IMR-90 (cell line): Measurements from ENCODE around the gene PXYLP1. TPM values are rescaled to one million over a fixed set of nuclear protein-coding genes. Genes with fewer than 3 reads are reported as not detected.
A peak's percentile ranks its signal among the peaks of the same experiment; 100 is the strongest.

Source experiments
- ATAC-seq: fragments of 200-7000 bp; cut with Tn5 transposase; 2 replicates; pipeline ENCODE4 v1.9.1; 2020; ENCODE audit warnings: low read depth, mild to moderate bottlenecking, moderate library complexity
- BruUV-seq: library from RNA; stranded (reverse); fragments of 400-500 nt; replicated peaks from 2 replicates; lab custom pipeline; 2021; lab: Mats Ljungman, UMichigan
- CTCF ChIA-PET: fragments of 300-600 bp; formaldehyde crosslinking; extraction: SDS; loops from one replicate; lab custom pipeline; 2021; ENCODE audit warnings: antibody characterized with exemption; lab: Yijun Ruan, JAX
- POLR2A ChIA-PET: fragments of 300-600 bp; sonication (Branson Sonifier 250); formaldehyde crosslinking; loops from one replicate; lab custom pipeline; 2022; ENCODE audit warnings: antibody characterized with exemption; ENCODE audit not compliant: unreplicated experiment; lab: Charles Lee
- DNase-seq: peaks from one replicate; pipeline ENCODE4 v3.0.0; 2013
- H2AFZ ChIP-seq: replicated peaks from 2 replicates; pipeline ENCODE3; 2013; ENCODE audit warnings: low read length, mild to moderate bottlenecking; ENCODE audit not compliant: poor library complexity
- H2AK5ac ChIP-seq: 2 replicates; pipeline ENCODE4 v1.6.1; 2013; ENCODE audit warnings: low read depth, low read length, inconsistent platforms
- H2AK9ac ChIP-seq: replicated peaks from 2 replicates; pipeline ENCODE3; 2013; ENCODE audit warnings: mild to moderate bottlenecking, low read depth, low read length, moderate library complexity; ENCODE audit not compliant: poor library complexity
- H2BK120ac ChIP-seq: 2 replicates; pipeline ENCODE4 v1.6.1; 2013; ENCODE audit warnings: low read depth, low read length, inconsistent platforms
- H2BK15ac ChIP-seq: 3 replicates; pipeline ENCODE4 v1.6.1; 2013; ENCODE audit warnings: low read depth, low read length, inconsistent platforms
- H2BK20ac ChIP-seq: 2 replicates; pipeline ENCODE4 v1.6.1; 2013; ENCODE audit warnings: low read depth, mild to moderate bottlenecking, inconsistent platforms, low read length, moderate library complexity
- H2BK5ac ChIP-seq: 2 replicates; pipeline ENCODE4 v1.6.1; 2013; ENCODE audit warnings: mild to moderate bottlenecking, low read depth, low read length, inconsistent platforms; ENCODE audit not compliant: poor library complexity, severe bottlenecking
- H3K14ac ChIP-seq: replicated peaks from 2 replicates; pipeline ENCODE4 v1.6.1; 2013; ENCODE audit warnings: low read depth, low read length, inconsistent platforms
- H3K18ac ChIP-seq: 2 replicates; pipeline ENCODE4 v1.6.1; 2013; ENCODE audit warnings: low read depth, low read length, control low read depth
- H3K23ac ChIP-seq: 2 replicates; pipeline ENCODE4 v1.6.1; 2013; ENCODE audit warnings: low read depth, low read length, inconsistent platforms
- H3K27ac ChIP-seq: 2 replicates; pipeline ENCODE4 v1.5.1; 2013; ENCODE audit warnings: mild to moderate bottlenecking, control low read depth, low read length; ENCODE audit not compliant: insufficient read depth
- H3K27me3 ChIP-seq: 2 replicates; pipeline ENCODE4 v1.6.1; 2013; ENCODE audit warnings: low read length; ENCODE audit not compliant: control insufficient read depth, insufficient read depth
- H3K36me3 ChIP-seq: 2 replicates; pipeline ENCODE4 v1.6.1; 2013; ENCODE audit warnings: low read length, mixed read lengths; ENCODE audit not compliant: control insufficient read depth, insufficient read depth
- H3K4ac ChIP-seq: 2 replicates; pipeline ENCODE4 v1.6.1; 2013; ENCODE audit warnings: low read depth, low read length, inconsistent platforms
- H3K4me1 ChIP-seq: 2 replicates; pipeline ENCODE4 v1.6.1; 2013; ENCODE audit warnings: low read length, mixed read lengths; ENCODE audit not compliant: control insufficient read depth, insufficient read depth
- H3K4me2 ChIP-seq: 2 replicates; pipeline ENCODE4 v1.6.1; 2013; ENCODE audit warnings: low read depth, mild to moderate bottlenecking, control low read depth, low read length, moderate library complexity
- H3K4me3 ChIP-seq: 2 replicates; pipeline ENCODE4 v1.5.1; 2013; ENCODE audit warnings: low read depth, mild to moderate bottlenecking, control low read depth, low read length, moderate library complexity; ENCODE audit not compliant: insufficient read depth
- H3K56ac ChIP-seq: 2 replicates; pipeline ENCODE4 v1.6.1; 2013; ENCODE audit warnings: low read length, inconsistent platforms; ENCODE audit not compliant: insufficient read depth; ENCODE audit errors: extremely low read depth
- H3K79me1 ChIP-seq, 2 experiments: 2 replicates each; pipeline ENCODE4 v1.6.1; 2013; ENCODE audit warnings: low read length in 2 of 2, inconsistent platforms in 1 of 2, low read depth in 1 of 2
- H3K9ac ChIP-seq: 2 replicates; pipeline ENCODE4 v1.6.1; 2013; ENCODE audit warnings: low read depth, low read length, control low read depth
- H3K9me1 ChIP-seq: 2 replicates; pipeline ENCODE4 v1.6.1; 2013; ENCODE audit warnings: low read length, inconsistent platforms; ENCODE audit not compliant: insufficient read depth
- H3K9me3 ChIP-seq: 2 replicates; pipeline ENCODE4 v1.6.1; 2013; ENCODE audit warnings: low read length; ENCODE audit not compliant: control insufficient read depth, insufficient read depth
- H4K20me1 ChIP-seq: 2 replicates; pipeline ENCODE4 v1.6.1; 2013; ENCODE audit warnings: low read length, inconsistent platforms; ENCODE audit not compliant: insufficient read depth
- H4K5ac ChIP-seq: 2 replicates; pipeline ENCODE4 v1.6.1; 2013; ENCODE audit warnings: mild to moderate bottlenecking, low read depth, low read length, control low read depth
- H4K8ac ChIP-seq, 2 experiments: 2 replicates each; pipeline ENCODE4 v1.6.1; 2013; ENCODE audit warnings: low read depth in 2 of 2, low read length in 2 of 2, control low read depth in 1 of 2, inconsistent platforms in 1 of 2
- H4K91ac ChIP-seq: 2 replicates; pipeline ENCODE4 v1.6.1; 2013; ENCODE audit warnings: low read depth, low read length, inconsistent platforms; ENCODE audit not compliant: insufficient read depth
- BHLHE40 ChIP-seq: fragments of 150-350 bp; IDR thresholded peaks from 2 replicates; pipeline ENCODE4 v1.6.1; 2016; ENCODE audit warnings: mild to moderate bottlenecking, low read depth, low read length
- CEBPB ChIP-seq: IDR thresholded peaks from 2 replicates; pipeline ENCODE4 v1.6.1; 2012; ENCODE audit warnings: low read depth, low read length, improper control_type of control experiment
- FOS ChIP-seq: fragments of 150-350 bp; IDR thresholded peaks from 2 replicates; pipeline ENCODE4 v1.6.1; 2016; ENCODE audit warnings: low read depth, low read length
- MAZ ChIP-seq: IDR thresholded peaks from 2 replicates; pipeline ENCODE4 v1.6.1; 2012; ENCODE audit warnings: low read depth, mild to moderate bottlenecking, low read length, improper control_type of control experiment, moderate library complexity, borderline replicate concordance
- RFX5 ChIP-seq: IDR thresholded peaks from 2 replicates; pipeline ENCODE4 v1.8.0; 2012; ENCODE audit warnings: low read depth, mild to moderate bottlenecking, low read length, moderate library complexity
- WGBS, 2 experiments: methylation state at CpG; one replicate each; pipeline versions ENCODE4 v1.1.5 to v1.1.7; 2013; ENCODE audit warnings: missing lambda C conversion rate in 2 of 2; ENCODE audit not compliant: insufficient read length in 1 of 2; ENCODE audit errors: extremely low coverage in 2 of 2; 5-methylcytosine and 5-hydroxymethylcytosine counted together
- dilution Hi-C: fragments of 300-500 bp; cut with HindIII; formaldehyde crosslinking; loops from one replicate; pipeline ENCODE4 v1.14.3; 2018; ENCODE audit warnings: low sequenced_read_pairs; ENCODE audit not compliant: unreplicated experiment
- in situ Hi-C: fragments of 300-500 bp; cut with MboI; formaldehyde crosslinking; loops from 3 replicates; pipeline ENCODE4 v1.14.3; 2019; ENCODE audit warnings: low sequenced_read_pairs, inconsistent platforms, mixed read lengths
- intact Hi-C: fragments of 100-400 bp; cut with micrococcal nuclease; formaldehyde crosslinking; loops from 2 replicates; pipeline ENCODE4 v1.10.0; 2022
- polyA plus RNA-seq, 3 experiments: library from polyadenylated mRNA; depleted of rRNA; stranded (reverse); fragments of >200 nt; gene quantifications; 2 replicates each; pipeline ENCODE4 v1.2.3, GENCODE V29; 2012; ENCODE audit warnings: low replicate concordance in 1 of 3
- total RNA-seq: library from RNA; depleted of rRNA; stranded (reverse); fragments of >200 nt; gene quantifications from 2 replicates; pipeline ENCODE4 v1.2.3, GENCODE V29; 2012

The PXYLP1 gene
- total and polyA plus RNA-seq, 2 of the 4 experiments (the other 2 are of a cell fraction): 11.7 to 15.6 TPM

GRCh38 chr3:141286856-141287255 lies 55.2 kb downstream of the PXYLP1 start:
- H2AFZ ChIP-seq: no peak overlapping the region
- H2BK15ac ChIP-seq: no peak overlapping the region
- H2BK20ac ChIP-seq: no peak overlapping the region
- peaks cover 5% of the 10 kb centered on the region; the same call in 1 of the 2 replicates for H3K36me3 ChIP-seq
- in situ Hi-C loops (no loop called here), dilution Hi-C loops (no loop called here), intact Hi-C loops (no loop called here)
- ChIA-PET CTCF (no interaction called here), POLR2A (no interaction called here)
- H3K9me1 ChIP-seq: peaks cover 4% of the 10 kb centered on the region; the same call in 1 of the 2 replicates
- no peak overlapping the region for H3K4me3 ChIP-seq
- H2AK5ac ChIP-seq: no peak overlapping the region
- DNase-seq (no peak), ATAC-seq (no peak)
- no TSS peak for BruUV-seq
- H4K91ac ChIP-seq: no peak overlapping the region
- H3K9ac ChIP-seq: no peak overlapping the region
- H3K14ac ChIP-seq: no peak overlapping the region
- 98% methylated on average over 7 of the region's 14 CpGs; no CpG with 5 or more reads in 1 of the 2 experiments for WGBS, 2 experiments
- H3K27me3 ChIP-seq: no peaks in the 10 kb centered on the region
- H3K23ac ChIP-seq: no peak overlapping the region
- no peak overlapping the region for H4K5ac ChIP-seq
- no peak overlapping the region for H3K4ac ChIP-seq
- no peak overlapping the region for H3K27ac ChIP-seq
- H3K4me2 ChIP-seq: no peak overlapping the region
- no peaks in the 10 kb centered on the region for H3K9me3 ChIP-seq
- H3K79me1 ChIP-seq: no peaks in the 10 kb centered on the region
- no peak overlapping the region for H2BK120ac ChIP-seq
- H2BK5ac ChIP-seq: no peak overlapping the region
- H3K56ac ChIP-seq: no peak overlapping the region
- H3K18ac ChIP-seq: no peak overlapping the region
- H4K20me1 ChIP-seq: no peaks in the 10 kb centered on the region
- peaks cover 2% of the 10 kb centered on the region; the same call in 1 of the 2 replicates for H3K4me1 ChIP-seq
- H4K8ac ChIP-seq: no peak overlapping the region
- H2AK9ac ChIP-seq: peak overlapping the region; percentile 7
- no peak for TF ChIP-seq FOS
- TF ChIP-seq CEBPB: no peak
- no peak for TF ChIP-seq MAZ
- TF ChIP-seq BHLHE40: no peak
- no peak for TF ChIP-seq RFX5
